ENCODE data around the gene SPATS2L. TPM values are rescaled to one million over a fixed set of nuclear protein-coding genes. Genes with fewer than 3 reads are reported as not detected.

The SPATS2L gene
- total RNA-seq, 4 donors from 2014 or later: 33.4 to 236 (median 159) TPM

GRCh38 chr2:200380091-200380561, 73.6 kb downstream of the SPATS2L start:
- intact Hi-C loops (cut with DNase I; ENCODE audit: low total_unique reads) (no loop called here), in situ Hi-C loops (cut with MboI; ENCODE audit: low pct_ligation_motif_present in 1 of 4, low pct_unique_long_range_greater_than_20kb in 1 of 4, low sequenced_read_pairs in 3 of 4) (no loop called here)
- no peaks in the 10 kb centered on the region for H3K36me3 ChIP-seq
- WGBS, 2 donors (ENCODE audit: low coverage in 1 of 2): 80 to 85% methylated on average over 2 to 9 of the region's 9 CpGs
- peak overlapping the region in 1 of 4 donors; percentile 10 for H3K4me3 ChIP-seq
- no peaks in the 10 kb centered on the region for H3K9me3 ChIP-seq
- no peak for DNase-seq
- H3K4me1 ChIP-seq: peaks cover 25 to 74% (median 51%) of the 10 kb centered on the region in 4 donors
- no peak for TF ChIP-seq CTCF (IDR thresholded peaks at IDR 0.05)
- peak overlapping the region in 1 of 4 donors; percentile 88 for H3K27ac ChIP-seq
- no peaks in the 10 kb centered on the region for H3K27me3 ChIP-seq

DNA sequence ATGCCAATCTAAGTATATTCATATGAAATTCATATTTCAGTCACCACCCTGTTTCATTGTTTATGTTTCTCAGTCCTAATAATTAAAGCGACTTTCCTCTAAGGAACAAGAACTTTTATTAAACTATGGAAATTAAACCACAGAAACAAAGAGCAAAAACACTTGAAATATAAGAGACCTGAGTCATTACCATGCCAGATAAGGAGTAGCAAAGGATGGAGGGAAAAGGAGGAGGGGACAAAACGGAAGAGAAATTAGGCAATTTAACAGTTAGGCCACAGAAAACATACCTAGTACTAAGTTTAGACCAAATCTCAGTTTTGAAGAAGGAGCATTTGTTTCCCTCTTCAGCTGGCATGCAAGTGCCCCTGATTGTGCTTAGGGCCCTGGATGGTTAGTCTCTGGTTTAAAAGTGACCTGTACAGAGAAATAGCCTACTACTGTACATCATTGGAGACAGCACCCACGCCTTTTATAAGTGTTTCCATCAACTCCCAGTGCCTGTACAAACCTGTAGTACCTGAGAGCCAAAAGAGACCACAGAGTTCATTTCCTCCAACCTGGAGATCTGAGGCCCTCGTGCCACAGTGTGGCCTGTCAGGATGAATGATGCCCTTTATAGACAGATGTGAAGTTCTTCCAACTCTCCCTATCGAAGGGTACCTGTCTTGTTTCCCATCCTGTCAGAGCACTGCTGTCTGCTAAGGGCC, 74.5 kb downstream of the SPATS2L start:
- in situ Hi-C loops (cut with MboI; ENCODE audit: low pct_ligation_motif_present in 1 of 4, low pct_unique_long_range_greater_than_20kb in 1 of 4, low sequenced_read_pairs in 3 of 4) (no loop called here), intact Hi-C loops (cut with DNase I; ENCODE audit: low total_unique reads) (no loop called here)
- TF ChIP-seq POLR2A (IDR thresholded peaks at IDR 0.05) (no peak), CTCF (IDR thresholded peaks at IDR 0.05) (no peak), EP300 (IDR thresholded peaks at IDR 0.05; ENCODE audit: low read depth) (no peak), POLR2AphosphoS5 (IDR thresholded peaks at IDR 0.05) (no peak)
- Histone ChIP-seq H3K27ac (peak overlapping the region in 1 of 4 donors; percentile 9), H3K36me3 (no peaks in the 10 kb centered on the region), H3K4me1 (peaks cover 25 to 65% (median 44%) of the 10 kb centered on the region in 4 donors), H3K9me3 (no peaks in the 10 kb centered on the region), H3K27me3 (no peaks in the 10 kb centered on the region), H3K4me3 (no peak overlapping the region)
- no peak for DNase-seq
- 73 to 79% methylated on average over 2 to 5 of the region's 5 CpGs for WGBS, 2 donors (ENCODE audit: low coverage in 1 of 2)

GRCh38 chr2:200382874-200383273, 76.4 kb downstream of the SPATS2L start:
- peaks cover 19 to 47% (median 27%) of the 10 kb centered on the region in 4 donors for H3K4me1 ChIP-seq
- no peak overlapping the region for H3K4me3 ChIP-seq
- TF ChIP-seq CTCF (IDR thresholded peaks at IDR 0.05): no peak
- no peak for TF ChIP-seq EP300 (IDR thresholded peaks at IDR 0.05; ENCODE audit: low read depth)
- no peak for TF ChIP-seq POLR2AphosphoS5 (IDR thresholded peaks at IDR 0.05)
- TF ChIP-seq POLR2A (IDR thresholded peaks at IDR 0.05): no peak
- WGBS, 2 donors (ENCODE audit: low coverage in 1 of 2): 91 to 96% methylated on average over 6 of the region's 6 CpGs
- H3K27me3 ChIP-seq: no peaks in the 10 kb centered on the region
- H3K36me3 ChIP-seq: no peaks in the 10 kb centered on the region
- intact Hi-C loops (cut with DNase I; ENCODE audit: low total_unique reads) (no loop called here), in situ Hi-C loops (cut with MboI; ENCODE audit: low pct_ligation_motif_present in 1 of 4, low pct_unique_long_range_greater_than_20kb in 1 of 4, low sequenced_read_pairs in 3 of 4) (no loop called here)
- peak overlapping the region in 2 of 4 donors; percentile 4 to 25 for H3K27ac ChIP-seq
- DNase-seq: no peak
- no peaks in the 10 kb centered on the region for H3K9me3 ChIP-seq

GRCh38 chr2:200383380-200384110, 77.1 kb downstream of the SPATS2L start:
- Histone ChIP-seq H3K27ac (peak overlapping the region in 3 of 4 donors; percentile 4 to 34 (median 25)), H3K27me3 (no peaks in the 10 kb centered on the region), H3K9me3 (no peaks in the 10 kb centered on the region), H3K4me1 (peaks cover 12 to 40% (median 20%) of the 10 kb centered on the region in 4 donors), H3K36me3 (no peaks in the 10 kb centered on the region), H3K4me3 (peak overlapping the region in 1 of 4 donors; percentile 5)
- WGBS, 2 donors (ENCODE audit: low coverage in 1 of 2): 47 to 48% methylated on average over 6 of the region's 6 CpGs
- no peak for DNase-seq
- in situ Hi-C loops (cut with MboI; ENCODE audit: low pct_ligation_motif_present in 1 of 4, low pct_unique_long_range_greater_than_20kb in 1 of 4, low sequenced_read_pairs in 3 of 4) (no loop called here), intact Hi-C loops (cut with DNase I; ENCODE audit: low total_unique reads) (no loop called here)
- no peak for TF ChIP-seq CTCF (IDR thresholded peaks at IDR 0.05)
- TF ChIP-seq POLR2A (IDR thresholded peaks at IDR 0.05): no peak
- TF ChIP-seq EP300 (IDR thresholded peaks at IDR 0.05; ENCODE audit: low read depth): no peak
- no peak for TF ChIP-seq POLR2AphosphoS5 (IDR thresholded peaks at IDR 0.05)
